ENCODE measurements around the gene SDSL. TPM values are rescaled to one million over a fixed set of nuclear protein-coding genes. Genes with fewer than 3 reads are reported as not detected.

The SDSL gene
- total and polyA plus RNA-seq, 2 of the 4 experiments (the other 2 are of a cell fraction): 6.3 to 10.9 TPM

GRCh38 chr12:113373969-113374368 is 48.2 kb upstream of the SDSL start:
- Histone ChIP-seq H4K20me1 (ENCODE audit: insufficient read depth, low read length) (no peaks in the 10 kb centered on the region; the same call in 1 of the 2 replicates), H2AFZ (replicated peaks; ENCODE audit: low read length, poor library complexity) (no peak overlapping the region), H2BK5ac (ENCODE audit: low read depth, low read length, poor library complexity, severe bottlenecking) (no peak overlapping the region), H3K56ac (ENCODE audit: extremely low read depth, insufficient read depth, low read length) (no peak overlapping the region), H3K23ac (ENCODE audit: low read depth, low read length) (no peak overlapping the region), H3K4me2 (ENCODE audit: low read depth, low read length) (no peak overlapping the region), H3K9ac (ENCODE audit: low read depth, low read length) (no peak overlapping the region), H4K5ac (ENCODE audit: low read depth, low read length) (no peak overlapping the region), H3K36me3 (ENCODE audit: control insufficient read depth, insufficient read depth, low read length) (peaks cover 23% of the 10 kb centered on the region), H4K91ac (ENCODE audit: insufficient read depth, low read depth, low read length) (no peak overlapping the region), H3K9me3 (ENCODE audit: control insufficient read depth, insufficient read depth, low read length) (no peaks in the 10 kb centered on the region), H3K27ac (ENCODE audit: insufficient read depth, low read length) (no peak overlapping the region), H3K4me1 (ENCODE audit: control insufficient read depth, insufficient read depth, low read length) (no peaks in the 10 kb centered on the region; the same call in 1 of the 2 replicates), H2AK9ac (replicated peaks; ENCODE audit: low read depth, low read length, poor library complexity) (no peak overlapping the region), H2AK5ac (ENCODE audit: low read depth, low read length) (no peak overlapping the region), H3K4ac (ENCODE audit: low read depth, low read length) (no peak overlapping the region), H2BK20ac (ENCODE audit: low read depth, low read length) (no peak overlapping the region), H3K18ac (ENCODE audit: low read depth, low read length) (no peak overlapping the region), H4K8ac (ENCODE audit: low read depth in 2 of 2, low read length in 2 of 2) (no peak overlapping the region), H3K79me1 (ENCODE audit: low read depth in 1 of 2, low read length in 2 of 2) (peaks cover 0 to 6% of the 10 kb centered on the region in 2 experiments; a peak in 1 of 4 replicates), H2BK120ac (ENCODE audit: low read depth, low read length) (no peak overlapping the region), H3K4me3 (ENCODE audit: insufficient read depth, low read depth, low read length) (no peak overlapping the region), H3K14ac (replicated peaks; ENCODE audit: low read depth, low read length) (no peak overlapping the region), H3K27me3 (ENCODE audit: control insufficient read depth, insufficient read depth, low read length) (no peaks in the 10 kb centered on the region), H2BK15ac (ENCODE audit: low read depth, low read length) (no peak overlapping the region), H3K9me1 (ENCODE audit: insufficient read depth, low read length) (peaks cover 18% of the 10 kb centered on the region; the same call in 1 of the 2 replicates)
- ATAC-seq (ENCODE audit: low read depth) (no peak), DNase-seq (no peak)
- in situ Hi-C loops (cut with MboI; ENCODE audit: low sequenced_read_pairs) (no loop called here), dilution Hi-C loops (cut with HindIII; ENCODE audit: low sequenced_read_pairs, unreplicated experiment) (no loop called here), intact Hi-C loops (cut with micrococcal nuclease) (no loop called here)
- ChIA-PET CTCF (no interaction called here), POLR2A (ENCODE audit: unreplicated experiment) (no interaction called here)
- WGBS, 2 experiments (ENCODE audit: extremely low coverage in 2 of 2, insufficient read length in 1 of 2): 89% methylated on average over 1 of the region's 3 CpGs; no CpG with 5 or more reads in 1 of the 2 experiments
- TF ChIP-seq SMC3 (IDR thresholded peaks at IDR 0.05; ENCODE audit: low read depth, low read length) (no peak), MAFK (IDR thresholded peaks at IDR 0.05; ENCODE audit: low read depth, low read length) (no peak), RAD21 (IDR thresholded peaks at IDR 0.05; ENCODE audit: low read length) (no peak), MAZ (IDR thresholded peaks at IDR 0.05; ENCODE audit: borderline replicate concordance, low read depth, low read length) (no peak), NFE2L2 (IDR thresholded peaks at IDR 0.05; ENCODE audit: low read depth, low read length) (no peak), BHLHE40 (IDR thresholded peaks at IDR 0.05; ENCODE audit: low read depth, low read length) (no peak), MXI1 (IDR thresholded peaks at IDR 0.05; ENCODE audit: borderline replicate concordance, low read depth, low read length) (no peak), USF2 (IDR thresholded peaks at IDR 0.05; ENCODE audit: low read depth, low read length) (no peak), CTCF (conservative IDR thresholded peaks at IDR 0.05; ENCODE audit: low read depth, low read length) (no peak), RFX5 (IDR thresholded peaks at IDR 0.05; ENCODE audit: low read depth, low read length) (no peak), POLR2A (IDR thresholded peaks at IDR 0.05; ENCODE audit: low read depth, low read length) (no peak)
- no TSS peak for BruUV-seq (replicated peaks)
